PFSK-1 (cell line): Measurements from ENCODE around the gene SERTAD4.

ENCODE experiments used
- FOXP2 ChIP-seq: optimal IDR thresholded peaks from 2 replicates; pipeline ENCODE3; 2011; ENCODE audit warnings: borderline replicate concordance, control low read depth, inconsistent platforms; ENCODE audit not compliant: insufficient read depth; ENCODE audit errors: extremely low read length, extremely low read depth
- POLR2AphosphoS5 ChIP-seq: IDR thresholded peaks from 2 replicates; pipeline ENCODE4 v1.6.1; 2012; ENCODE audit warnings: low read depth, mild to moderate bottlenecking, control low read depth, low read length, moderate library complexity
- SIN3A ChIP-seq: IDR thresholded peaks from 2 replicates; pipeline ENCODE4 v1.6.1; 2012; ENCODE audit warnings: mild to moderate bottlenecking, low read length, moderate library complexity, borderline replicate concordance; ENCODE audit not compliant: insufficient read depth
- TAF1 ChIP-seq: IDR thresholded peaks from 2 replicates; pipeline ENCODE4 v1.6.1; 2012; ENCODE audit warnings: low read length, control low read depth, borderline replicate concordance; ENCODE audit not compliant: insufficient read depth
- TF ChIP-seq, protein P1 (sequence below), 2 experiments: IDR thresholded peaks; 2 replicates each; pipeline versions ENCODE4 v1.6.1 to v1.8.0; 2011 to 2012; ENCODE audit warnings: low read depth in 2 of 2, low read length in 2 of 2, control low read depth in 1 of 2, inconsistent platforms in 1 of 2, mild to moderate bottlenecking in 1 of 2, moderate library complexity in 1 of 2; ENCODE audit not compliant: insufficient read depth in 1 of 2

- TF ChIP-seq, protein P1, sequence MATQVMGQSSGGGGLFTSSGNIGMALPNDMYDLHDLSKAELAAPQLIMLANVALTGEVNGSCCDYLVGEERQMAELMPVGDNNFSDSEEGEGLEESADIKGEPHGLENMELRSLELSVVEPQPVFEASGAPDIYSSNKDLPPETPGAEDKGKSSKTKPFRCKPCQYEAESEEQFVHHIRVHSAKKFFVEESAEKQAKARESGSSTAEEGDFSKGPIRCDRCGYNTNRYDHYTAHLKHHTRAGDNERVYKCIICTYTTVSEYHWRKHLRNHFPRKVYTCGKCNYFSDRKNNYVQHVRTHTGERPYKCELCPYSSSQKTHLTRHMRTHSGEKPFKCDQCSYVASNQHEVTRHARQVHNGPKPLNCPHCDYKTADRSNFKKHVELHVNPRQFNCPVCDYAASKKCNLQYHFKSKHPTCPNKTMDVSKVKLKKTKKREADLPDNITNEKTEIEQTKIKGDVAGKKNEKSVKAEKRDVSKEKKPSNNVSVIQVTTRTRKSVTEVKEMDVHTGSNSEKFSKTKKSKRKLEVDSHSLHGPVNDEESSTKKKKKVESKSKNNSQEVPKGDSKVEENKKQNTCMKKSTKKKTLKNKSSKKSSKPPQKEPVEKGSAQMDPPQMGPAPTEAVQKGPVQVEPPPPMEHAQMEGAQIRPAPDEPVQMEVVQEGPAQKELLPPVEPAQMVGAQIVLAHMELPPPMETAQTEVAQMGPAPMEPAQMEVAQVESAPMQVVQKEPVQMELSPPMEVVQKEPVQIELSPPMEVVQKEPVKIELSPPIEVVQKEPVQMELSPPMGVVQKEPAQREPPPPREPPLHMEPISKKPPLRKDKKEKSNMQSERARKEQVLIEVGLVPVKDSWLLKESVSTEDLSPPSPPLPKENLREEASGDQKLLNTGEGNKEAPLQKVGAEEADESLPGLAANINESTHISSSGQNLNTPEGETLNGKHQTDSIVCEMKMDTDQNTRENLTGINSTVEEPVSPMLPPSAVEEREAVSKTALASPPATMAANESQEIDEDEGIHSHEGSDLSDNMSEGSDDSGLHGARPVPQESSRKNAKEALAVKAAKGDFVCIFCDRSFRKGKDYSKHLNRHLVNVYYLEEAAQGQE (IDR thresholded peaks at IDR 0.05; ENCODE audit: insufficient read depth in 1 of 2, low read depth in 2 of 2, low read length in 2 of 2), result no peak
- TF ChIP-seq TAF1 (no peak), POLR2AphosphoS5 (no peak), SIN3A (no peak), FOXP2 (no peak)
These were observed 21.7 kb downstream of the SERTAD4 start for GRCh38 chr1:210254298-210254697.
